ENCODE measurements around the gene LEKR1. TPM values are rescaled to one million over a fixed set of nuclear protein-coding genes. Genes with fewer than 3 reads are reported as not detected.

Gene LEKR1
- total RNA-seq, 1 donor from 2014 or later, result 5.8 TPM

DNA sequence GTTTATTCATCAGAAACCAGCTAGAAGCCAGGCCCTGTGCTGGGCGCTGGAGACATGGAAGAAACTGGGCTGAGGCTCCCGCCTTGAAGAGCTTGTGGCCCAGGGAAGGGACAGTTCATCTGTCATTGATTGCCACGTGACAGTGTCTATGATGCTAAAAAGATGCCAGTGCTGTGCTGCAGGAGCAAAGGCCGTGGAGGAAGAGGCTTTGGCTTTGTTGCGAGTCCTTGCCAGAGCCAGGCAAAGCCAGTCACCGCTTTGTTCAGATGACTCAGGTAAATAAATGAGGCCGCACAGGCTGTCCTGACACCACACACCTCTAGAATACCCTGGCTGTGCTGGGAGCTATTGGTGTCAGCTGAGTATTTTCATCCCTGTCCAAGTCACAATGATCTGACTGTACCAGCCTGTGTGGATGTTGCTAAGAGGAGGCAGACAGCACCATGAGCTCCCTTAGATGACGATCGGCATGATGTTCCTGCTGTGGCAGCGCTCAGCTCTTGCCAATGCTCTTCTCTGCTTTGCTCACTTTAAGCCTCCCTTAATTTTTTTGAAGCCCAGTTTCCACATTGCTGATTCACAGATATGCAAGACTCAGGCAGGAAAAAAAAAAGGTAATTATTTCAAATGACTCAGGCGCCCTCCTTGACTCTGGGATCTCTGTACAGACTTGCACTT is 256.3 kb downstream of the LEKR1 start:
- intact Hi-C loops (cut with DNase I), result loop anchor here (10.0 kb wide), 1 partner anchor 52 kb away; no protein-coding TSS in a partner anchor
- Histone ChIP-seq H3K27ac (no peak overlapping the region), H3K27me3 (ENCODE audit: low read depth) (no peaks in the 10 kb centered on the region), H3K36me3 (no peaks in the 10 kb centered on the region), H3K4me1 (peaks cover 12% of the 10 kb centered on the region), H3K9me3 (no peaks in the 10 kb centered on the region), H3K4me3 (no peak overlapping the region)
- TF ChIP-seq, protein P1, sequence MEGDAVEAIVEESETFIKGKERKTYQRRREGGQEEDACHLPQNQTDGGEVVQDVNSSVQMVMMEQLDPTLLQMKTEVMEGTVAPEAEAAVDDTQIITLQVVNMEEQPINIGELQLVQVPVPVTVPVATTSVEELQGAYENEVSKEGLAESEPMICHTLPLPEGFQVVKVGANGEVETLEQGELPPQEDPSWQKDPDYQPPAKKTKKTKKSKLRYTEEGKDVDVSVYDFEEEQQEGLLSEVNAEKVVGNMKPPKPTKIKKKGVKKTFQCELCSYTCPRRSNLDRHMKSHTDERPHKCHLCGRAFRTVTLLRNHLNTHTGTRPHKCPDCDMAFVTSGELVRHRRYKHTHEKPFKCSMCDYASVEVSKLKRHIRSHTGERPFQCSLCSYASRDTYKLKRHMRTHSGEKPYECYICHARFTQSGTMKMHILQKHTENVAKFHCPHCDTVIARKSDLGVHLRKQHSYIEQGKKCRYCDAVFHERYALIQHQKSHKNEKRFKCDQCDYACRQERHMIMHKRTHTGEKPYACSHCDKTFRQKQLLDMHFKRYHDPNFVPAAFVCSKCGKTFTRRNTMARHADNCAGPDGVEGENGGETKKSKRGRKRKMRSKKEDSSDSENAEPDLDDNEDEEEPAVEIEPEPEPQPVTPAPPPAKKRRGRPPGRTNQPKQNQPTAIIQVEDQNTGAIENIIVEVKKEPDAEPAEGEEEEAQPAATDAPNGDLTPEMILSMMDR (IDR thresholded peaks at IDR 0.05), result no peak
- no peak for ATAC-seq
- DNase-seq, result no peak

DNA sequence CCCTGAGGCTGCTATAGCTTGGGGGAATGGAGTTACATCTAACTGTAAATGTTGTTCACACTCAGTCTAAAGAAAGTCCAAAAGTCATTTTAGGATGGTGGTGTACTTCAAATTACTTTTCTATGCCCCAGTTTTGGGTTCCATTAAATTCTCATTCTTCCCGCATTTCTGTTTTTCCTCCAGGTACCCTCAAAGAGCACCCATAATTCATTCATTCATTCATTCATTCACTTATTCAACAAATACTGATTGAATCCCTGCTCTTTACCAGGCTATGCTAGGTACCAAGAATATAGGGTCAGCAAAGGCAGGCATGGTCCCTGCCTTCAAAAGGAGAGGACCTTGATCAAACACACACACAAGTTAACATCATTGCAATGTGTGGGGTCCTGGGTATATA is 257.7 kb downstream of the LEKR1 start:
- no peaks in the 10 kb centered on the region for H3K9me3 ChIP-seq
- peaks cover 21% of the 10 kb centered on the region for H3K4me1 ChIP-seq
- DNase-seq (no peak), ATAC-seq (no peak)
- no peak overlapping the region for H3K4me3 ChIP-seq
- no peak overlapping the region for H3K27ac ChIP-seq
- TF ChIP-seq, protein P1 (IDR thresholded peaks at IDR 0.05), result no peak
- H3K36me3 ChIP-seq, result no peaks in the 10 kb centered on the region
- intact Hi-C loops (cut with DNase I), result loop anchor here (10.0 kb wide), 1 partner anchor 51 kb away; no protein-coding TSS in a partner anchor
- no peaks in the 10 kb centered on the region for H3K27me3 ChIP-seq (ENCODE audit: low read depth)

DNA sequence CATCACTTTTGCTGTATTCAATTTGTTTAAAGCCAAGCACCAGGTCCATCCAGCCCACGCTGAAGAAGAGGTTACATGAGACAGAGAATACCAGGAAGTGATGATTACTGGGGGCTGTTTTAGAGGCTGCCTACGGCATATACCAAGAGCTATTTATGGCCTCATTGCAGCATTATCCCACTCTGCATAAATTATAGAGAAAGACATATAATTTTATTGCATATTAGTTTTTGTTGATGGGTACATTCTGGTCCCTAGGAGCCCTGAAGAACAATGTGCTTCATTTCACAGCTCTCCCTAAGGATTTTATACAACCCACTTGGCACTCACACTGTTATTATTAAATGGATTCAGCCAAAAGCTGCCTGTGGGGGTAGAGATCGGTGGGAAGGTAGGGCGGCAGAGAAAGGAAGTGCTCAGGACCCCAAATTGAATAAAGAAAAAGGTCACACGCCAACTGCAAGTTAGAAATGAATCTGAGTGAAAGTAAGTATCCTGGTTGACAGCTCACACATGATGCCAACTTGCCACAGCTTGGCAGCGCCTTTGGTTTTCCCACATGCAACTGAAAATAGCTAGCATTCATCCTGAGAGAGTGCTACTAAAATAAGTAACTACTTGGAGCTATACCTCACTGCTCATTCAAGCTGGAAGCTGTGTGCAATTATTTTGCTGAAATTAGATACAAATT is 260.1 kb downstream of the LEKR1 start:
- intact Hi-C loops (cut with DNase I), result loop anchor here (10.0 kb wide), 1 partner anchor 49 kb away; no protein-coding TSS in a partner anchor
- DNase-seq, result no peak
- H3K36me3 ChIP-seq, result no peaks in the 10 kb centered on the region
- no peaks in the 10 kb centered on the region for H3K27me3 ChIP-seq (ENCODE audit: low read depth)
- peaks cover 41% of the 10 kb centered on the region for H3K4me1 ChIP-seq
- H3K9me3 ChIP-seq, result no peaks in the 10 kb centered on the region
- TF ChIP-seq, protein P1 (IDR thresholded peaks at IDR 0.05), result no peak
- no peak overlapping the region for H3K4me3 ChIP-seq
- peak overlapping the region; percentile 100 for H3K27ac ChIP-seq
- no peak for ATAC-seq

DNA sequence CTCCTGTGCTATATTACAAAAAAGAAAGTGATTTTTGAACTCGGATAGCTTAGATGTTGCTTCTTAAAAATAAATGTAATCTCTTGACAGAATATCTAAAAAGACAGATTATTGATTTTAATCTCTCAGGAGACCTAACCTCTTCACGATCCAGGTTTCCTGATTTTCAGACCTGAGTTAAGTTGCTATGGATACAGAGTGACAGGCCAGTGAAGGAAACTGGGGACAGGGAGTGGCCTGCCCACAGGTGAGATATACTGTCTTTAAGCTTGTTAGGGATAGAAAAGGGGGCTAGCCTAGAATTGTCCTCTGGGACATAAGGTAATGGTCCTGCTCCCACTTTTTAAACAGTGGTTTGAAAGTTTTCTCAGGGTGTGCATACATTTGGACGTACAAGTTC is 260.6 kb downstream of the LEKR1 start:
- Histone ChIP-seq H3K27ac (peak overlapping the region; percentile 100), H3K4me1 (peaks cover 43% of the 10 kb centered on the region), H3K4me3 (no peak overlapping the region), H3K27me3 (ENCODE audit: low read depth) (no peaks in the 10 kb centered on the region), H3K9me3 (no peaks in the 10 kb centered on the region), H3K36me3 (no peaks in the 10 kb centered on the region)
- ATAC-seq (no peak), DNase-seq (no peak)
- intact Hi-C loops (cut with DNase I), result loop anchor here (10.0 kb wide), 1 partner anchor 48 kb away; no protein-coding TSS in a partner anchor
- TF ChIP-seq, protein P1 (IDR thresholded peaks at IDR 0.05), result no peak

DNA sequence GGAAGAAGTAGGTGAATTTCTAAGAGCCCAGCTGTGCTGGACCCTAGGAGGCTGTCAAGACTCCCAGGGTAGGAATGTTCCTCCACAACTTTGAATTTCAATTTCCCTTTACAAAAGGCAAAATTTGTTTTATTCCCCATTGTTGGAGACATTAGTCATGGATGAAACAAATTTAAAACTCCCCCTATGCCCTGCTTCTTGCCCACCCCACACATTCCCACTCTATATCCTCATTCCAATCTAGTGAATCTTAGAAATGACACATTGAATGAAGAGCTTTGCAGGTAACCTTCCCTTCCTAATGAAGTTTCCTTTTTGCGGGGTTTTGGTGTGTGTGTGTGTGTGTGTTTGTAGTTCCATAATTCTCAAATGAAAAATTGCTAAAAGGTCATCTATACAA is 261.2 kb downstream of the LEKR1 start:
- intact Hi-C loops (cut with DNase I), result loop anchor here (10.0 kb wide), 1 partner anchor 47 kb away; no protein-coding TSS in a partner anchor
- no peaks in the 10 kb centered on the region for H3K27me3 ChIP-seq (ENCODE audit: low read depth)
- H3K36me3 ChIP-seq, result no peaks in the 10 kb centered on the region
- H3K4me1 ChIP-seq, result peaks cover 45% of the 10 kb centered on the region
- H3K9me3 ChIP-seq, result no peaks in the 10 kb centered on the region
- H3K27ac ChIP-seq, result peak overlapping the region; percentile 100
- TF ChIP-seq, protein P1 (IDR thresholded peaks at IDR 0.05), result no peak
- no peak overlapping the region for H3K4me3 ChIP-seq
- ATAC-seq, result no peak
- no peak for DNase-seq

Data from lower lobe of right lung (tissue), 2 donors.